HG02870 (cell line): ENCODE results near the gene GSAP.
A peak's percentile ranks its signal among the peaks of the same experiment; 100 is the strongest.
"Not testable (repeated sequence)": the region's sequence is repeated elsewhere in the genome, so short reads cannot be mapped to it uniquely, and the experiment has no call there.

Source experiments
- ATAC-seq: cut with Tn5 transposase; IDR thresholded peaks from one replicate; pipeline ENCODE4 v1.9.1; 2021; ENCODE audit warnings: mild to moderate bottlenecking, moderate library complexity; ENCODE audit not compliant: unreplicated experiment

The GSAP gene

DNA sequence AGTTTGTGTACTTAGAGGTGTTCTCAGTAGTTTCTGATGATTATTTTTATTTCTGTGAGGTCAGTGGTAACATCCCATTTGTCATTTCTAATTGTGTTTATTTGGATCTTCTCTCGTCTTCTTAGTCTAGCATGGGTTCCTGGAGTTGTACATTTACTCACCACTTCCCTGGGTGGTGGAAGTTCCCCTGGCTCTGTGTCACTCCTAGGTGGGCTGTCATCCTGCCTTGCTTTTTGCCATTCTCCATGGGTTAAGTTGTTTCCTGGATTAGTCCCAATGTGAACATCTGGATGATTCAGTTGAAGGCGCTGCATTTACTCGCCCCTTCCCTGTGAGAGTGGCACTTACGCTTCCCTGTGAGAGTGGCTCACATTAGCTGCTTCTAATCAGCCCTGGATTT lies 48.2 kb downstream of the GSAP start:
- ATAC-seq, result no peak

DNA sequence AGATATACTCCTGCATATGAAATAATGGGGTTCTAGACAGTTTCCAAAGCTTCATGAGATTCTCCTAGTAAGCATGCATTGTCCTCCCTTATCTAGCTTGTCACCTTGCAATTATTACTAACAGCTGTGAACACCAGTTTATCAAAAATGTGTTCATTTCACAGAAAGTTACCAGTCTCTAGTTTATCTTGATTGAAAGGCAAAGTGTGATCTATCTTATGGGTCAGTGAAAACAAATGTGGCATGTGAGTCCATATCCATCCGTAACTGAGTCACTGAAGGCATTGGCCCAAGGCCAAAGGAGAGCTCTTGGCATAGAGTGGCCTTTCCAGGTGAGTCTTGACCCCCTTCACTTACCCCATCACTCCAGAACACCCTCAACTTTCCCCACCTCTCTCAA lies 53.2 kb downstream of the GSAP start:
- no peak for ATAC-seq

- no peak for ATAC-seq
Measured at GRCh38 chr7:77360969-77361368, 55.2 kb downstream of the GSAP start.

- no peak for ATAC-seq
Measured at GRCh38 chr7:77360104-77360503, 56.0 kb downstream of the GSAP start.

GRCh38 chr7:77359599-77359998 lies 56.5 kb downstream of the GSAP start:
- ATAC-seq, result no peak

DNA sequence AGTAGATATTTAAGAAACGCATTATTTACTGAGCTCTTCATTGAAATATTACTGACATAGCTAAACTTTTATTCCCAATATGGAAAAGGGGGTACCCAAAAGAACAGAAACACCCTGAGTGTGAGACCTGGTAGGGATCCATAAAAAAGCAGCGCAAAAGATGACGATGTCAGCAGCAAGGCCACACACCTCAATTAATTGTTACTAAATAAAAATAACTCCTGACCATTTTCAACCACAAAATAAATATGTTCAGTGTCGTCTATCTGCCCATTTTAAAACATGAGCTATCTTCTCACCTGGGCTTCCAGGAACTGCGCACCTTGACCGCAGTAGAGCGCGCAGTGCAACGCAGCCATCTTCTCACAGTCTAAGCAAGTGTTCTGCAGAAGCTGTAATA lies 61.2 kb downstream of the GSAP start:
- no peak for ATAC-seq

GRCh38 chr7:77354484-77354883 lies 61.7 kb downstream of the GSAP start:
- no peak for ATAC-seq

- no peak for ATAC-seq
Measured at GRCh38 chr7:77353911-77354310, 62.2 kb downstream of the GSAP start.

DNA sequence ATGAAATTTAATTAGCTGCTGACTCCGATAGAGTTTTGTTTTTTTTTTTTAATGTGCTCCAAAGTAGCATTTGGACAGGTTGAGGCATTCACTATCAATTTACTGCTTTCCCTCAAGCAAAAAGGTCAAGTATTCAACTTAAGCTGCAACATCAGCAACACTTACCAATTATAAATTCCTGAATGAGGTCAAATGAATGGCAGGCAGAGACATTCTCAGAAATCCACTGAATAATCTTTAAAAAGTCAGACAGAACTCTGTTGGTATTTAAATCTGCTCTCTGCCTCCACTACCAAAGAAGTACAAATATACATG lies 62.8 kb downstream of the GSAP start:
- no peak for ATAC-seq

GRCh38 chr7:77352665-77353406 lies 63.3 kb downstream of the GSAP start:
- no peak for ATAC-seq

DNA sequence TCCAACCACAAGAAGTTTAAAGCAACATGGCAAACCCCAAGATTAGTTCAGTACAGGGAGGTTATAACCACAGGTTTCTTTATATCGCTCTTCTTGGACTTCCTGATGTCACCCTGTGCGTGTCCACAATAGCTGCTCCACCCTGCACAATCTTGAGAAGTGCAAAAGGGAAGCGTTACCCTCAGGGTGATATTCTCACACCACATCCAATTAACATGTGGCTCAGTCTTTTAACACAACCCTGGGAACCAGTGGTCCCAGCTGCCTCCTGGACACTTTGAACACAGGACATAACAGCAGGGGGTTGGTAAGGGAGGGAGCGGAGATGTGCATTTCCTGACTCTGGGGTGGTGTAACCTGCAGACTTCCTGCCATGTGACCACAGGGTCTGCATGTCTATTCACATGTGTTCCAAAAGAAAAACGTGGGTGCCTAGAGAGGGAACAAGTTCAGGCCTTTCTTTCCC lies 64.6 kb downstream of the GSAP start:
- peak; percentile 94 for ATAC-seq

GRCh38 chr7:77349141-77349540 lies 67.0 kb downstream of the GSAP start:
- no peak for ATAC-seq

DNA sequence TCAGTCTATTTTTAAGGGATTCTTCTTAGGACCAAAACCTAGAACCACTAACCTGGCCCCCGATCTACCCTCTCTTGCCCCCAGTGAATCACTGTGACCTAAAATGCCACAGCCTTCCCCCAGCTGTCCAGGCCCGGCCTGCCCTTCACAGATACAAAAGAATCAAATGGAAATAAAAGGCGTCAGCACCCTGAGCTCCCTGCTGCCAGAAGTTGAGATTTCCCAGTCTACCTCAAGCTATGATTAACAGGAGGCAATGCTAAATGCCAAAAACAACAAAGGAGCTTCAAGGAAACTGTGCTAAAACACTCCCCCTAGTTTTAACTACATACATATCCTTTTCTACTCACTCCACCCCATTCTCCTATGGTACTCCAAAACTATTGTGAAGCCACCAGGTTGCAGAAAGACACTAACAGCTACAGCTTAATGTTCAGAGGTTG lies 67.8 kb downstream of the GSAP start:
- ATAC-seq, result no peak

GRCh38 chr7:77346441-77346840 lies 69.7 kb downstream of the GSAP start:
- ATAC-seq, result no peak

- not testable (repeated sequence) for ATAC-seq
Measured at GRCh38 chr7:77345426-77345825, 70.7 kb downstream of the GSAP start.

DNA sequence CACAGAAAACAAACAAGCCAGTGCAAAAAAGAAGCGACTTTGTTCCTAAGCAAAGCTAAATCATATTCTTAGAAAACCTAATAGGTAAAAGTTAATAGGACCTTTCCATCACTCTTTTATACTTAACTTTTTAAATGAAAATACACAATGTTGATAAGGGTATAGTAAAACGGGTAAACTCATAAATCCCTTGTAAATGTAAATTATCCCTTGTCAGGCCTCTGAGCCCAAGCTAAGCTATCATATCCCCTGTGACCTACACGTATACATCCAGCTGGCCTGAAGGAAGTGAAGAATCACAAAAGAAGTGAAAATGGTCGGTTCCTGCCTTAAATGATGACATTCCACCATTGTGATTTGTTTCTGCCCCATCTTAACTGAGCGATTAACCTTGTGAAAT lies 76.4 kb downstream of the GSAP start:
- ATAC-seq, result no peak

DNA sequence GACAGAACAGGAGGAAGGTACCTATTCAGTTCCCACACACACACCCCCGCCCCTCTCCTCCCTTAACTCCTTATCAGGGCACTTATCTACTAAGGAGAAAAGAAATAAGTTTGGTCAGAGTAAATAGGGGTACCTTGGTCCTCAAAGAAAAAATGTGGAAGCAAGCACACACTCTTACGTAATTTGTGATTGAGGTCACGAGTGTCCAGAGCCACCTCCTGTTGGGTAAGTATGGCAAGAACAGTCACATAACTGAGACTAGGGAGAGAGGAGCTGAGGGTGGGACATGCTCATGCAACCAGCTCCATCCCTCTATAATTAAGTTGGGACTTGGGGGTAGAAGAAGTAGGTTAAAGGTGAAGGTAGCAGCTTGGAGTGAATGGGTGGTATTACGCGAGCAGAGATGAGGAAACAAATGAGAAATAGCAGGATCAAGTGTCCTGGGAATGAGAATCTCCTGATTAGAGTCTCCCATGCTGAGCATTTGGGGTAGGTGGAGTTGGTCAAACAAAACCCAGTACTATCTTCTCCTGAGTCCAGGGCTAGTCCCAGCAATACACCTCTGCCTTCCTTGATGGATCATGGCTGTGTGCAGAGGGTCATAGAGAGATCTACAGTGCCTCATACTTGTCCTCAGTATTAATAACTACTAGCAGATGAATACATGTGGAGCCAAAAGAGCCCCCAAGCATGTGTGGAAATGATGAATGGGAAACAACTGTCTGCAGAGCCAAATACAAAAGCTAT lies 77.1 kb downstream of the GSAP start:
- ATAC-seq, result no peak

- no peak for ATAC-seq
Measured at GRCh38 chr7:77338260-77338659, 77.9 kb downstream of the GSAP start.

GRCh38 chr7:77337456-77337990 lies 78.6 kb downstream of the GSAP start:
- no peak for ATAC-seq

GRCh38 chr7:77335581-77335980 lies 80.6 kb downstream of the GSAP start:
- no peak for ATAC-seq

- not testable (repeated sequence) for ATAC-seq
Measured at GRCh38 chr7:77334039-77334438, 82.1 kb downstream of the GSAP start.
